Heart left ventricle (tissue), 13 donors: ENCODE data around the gene CFAP91.

Experiments used
- POLR2A ChIP-seq, 2 donors: fragments of 450-650 bp; IDR thresholded peaks; one replicate each; pipeline ENCODE4 v1.6.1; 2017; ENCODE audit warnings: antibody characterized with exemption in 2 of 2, mild to moderate bottlenecking in 2 of 2, moderate library complexity in 2 of 2
- TF ChIP-seq, protein P1 (sequence below), 12 donors: fragments of 200-600 bp; sonication (generic) in 4 of 12; IDR thresholded peaks; one replicate each; pipeline versions ENCODE4 v1.5.0 to v1.8.0; 2018 to 2022; ENCODE audit warnings: antibody characterized with exemption in 12 of 12, mild to moderate bottlenecking in 5 of 12
- donor health status: ischemic (EF 13 %, LVEDD 7.1; RV severe dilation, severe dysfunction).
- donor health status: DM: no; HTN: yes; CAD: no.
- donor health status: DM: no; HTN: no; CAD: no.
- donor health status: ischemic (EF 25% LVEDD 6.9; RV normal size, moderate dysfunction).
- donor health status: ischemic (EF 25% LVEDD 5.7; RV mildly dilated, moderate dysfunction).
- donor health status: ischemic (EF 35%, LVEDD 5.7; RV mildly dilated, moderate dysfunction).
- donor health status: nonischemic (EF 11% LVEDD 7.7; RV severe dilation, severe dysfunction).
- donor health status: DM: yes; HTN: yes; CAD: no.
- donor health status: PGD.
- donor health status: ischemic (EF 29% LVEDD 5.4; RV normal size, mild dysfunction).
- donor health status: nonischemic (EF 23%, LVEDD 6.1; RV moderate dilation, normal function).

GRCh38 chr3:119741657-119742590 is 39.1 kb downstream of the CFAP91 start:
- TF ChIP-seq, protein P1, sequence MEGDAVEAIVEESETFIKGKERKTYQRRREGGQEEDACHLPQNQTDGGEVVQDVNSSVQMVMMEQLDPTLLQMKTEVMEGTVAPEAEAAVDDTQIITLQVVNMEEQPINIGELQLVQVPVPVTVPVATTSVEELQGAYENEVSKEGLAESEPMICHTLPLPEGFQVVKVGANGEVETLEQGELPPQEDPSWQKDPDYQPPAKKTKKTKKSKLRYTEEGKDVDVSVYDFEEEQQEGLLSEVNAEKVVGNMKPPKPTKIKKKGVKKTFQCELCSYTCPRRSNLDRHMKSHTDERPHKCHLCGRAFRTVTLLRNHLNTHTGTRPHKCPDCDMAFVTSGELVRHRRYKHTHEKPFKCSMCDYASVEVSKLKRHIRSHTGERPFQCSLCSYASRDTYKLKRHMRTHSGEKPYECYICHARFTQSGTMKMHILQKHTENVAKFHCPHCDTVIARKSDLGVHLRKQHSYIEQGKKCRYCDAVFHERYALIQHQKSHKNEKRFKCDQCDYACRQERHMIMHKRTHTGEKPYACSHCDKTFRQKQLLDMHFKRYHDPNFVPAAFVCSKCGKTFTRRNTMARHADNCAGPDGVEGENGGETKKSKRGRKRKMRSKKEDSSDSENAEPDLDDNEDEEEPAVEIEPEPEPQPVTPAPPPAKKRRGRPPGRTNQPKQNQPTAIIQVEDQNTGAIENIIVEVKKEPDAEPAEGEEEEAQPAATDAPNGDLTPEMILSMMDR (IDR thresholded peaks at IDR 0.05) = no peak
- no peak for TF ChIP-seq POLR2A (IDR thresholded peaks at IDR 0.05)
